Esophagus muscularis mucosa (tissue), 4 donors: ENCODE data around the gene ZSWIM6. TPM values are rescaled to one million over a fixed set of nuclear protein-coding genes. Genes with fewer than 3 reads are reported as not detected.

Experiments
- DNase-seq: peaks from one replicate; pipeline ENCODE4 v3.0.0-alpha.2; 2017; ENCODE audit errors: extremely low spot score
- H3K27ac ChIP-seq, 4 donors: fragments of 200-600 bp; sonication (generic); replicated peaks in 1 of 4; 1 replicate in 3 of 4; 2 replicates in 1 of 4; pipeline ENCODE4 v1.5.1; 2016 to 2019; ENCODE audit warnings: mild to moderate bottlenecking in 1 of 4
- H3K27me3 ChIP-seq, 4 donors: fragments of 200-600 bp; sonication (generic); one replicate each; pipeline versions ENCODE4 v1.5.1 to v1.6.0; 2016 to 2019
- H3K36me3 ChIP-seq, 4 donors: fragments of 200-600 bp; sonication (generic); one replicate each; pipeline ENCODE4 v1.5.1; 2016 to 2019
- H3K4me1 ChIP-seq, 4 donors: fragments of 200-600 bp; sonication (generic); one replicate each; pipeline ENCODE4 v1.5.1; 2016 to 2019
- H3K4me3 ChIP-seq, 4 donors: fragments of 200-600 bp; sonication (generic); 1 replicate in 2 of 4; 2 replicates in 2 of 4; pipeline ENCODE4 v1.5.1; 2016 to 2019; ENCODE audit warnings: mild to moderate bottlenecking in 4 of 4, moderate library complexity in 1 of 4
- H3K9me3 ChIP-seq, 4 donors: fragments of 200-600 bp; sonication (generic); 1 replicate in 3 of 4; 2 replicates in 1 of 4; pipeline ENCODE4 v1.5.1; 2016 to 2019
- CTCF ChIP-seq, 3 experiments: fragments of 200-600 bp in 2 of 3; fragments of 450-650 bp in 1 of 3; sonication (generic) in 2 of 3; IDR thresholded peaks; one replicate each; pipeline ENCODE4 v1.5.1; 2017 to 2019; ENCODE audit warnings: antibody characterized with exemption in 3 of 3, mild to moderate bottlenecking in 2 of 3, moderate library complexity in 1 of 3
- EP300 ChIP-seq: sonication (generic); formaldehyde crosslinking; IDR thresholded peaks from one replicate; pipeline ENCODE4 v1.6.1; 2017; ENCODE audit warnings: antibody characterized with exemption
- POLR2A ChIP-seq: fragments of 450-650 bp; IDR thresholded peaks from one replicate; pipeline ENCODE4 v1.6.1; 2017; ENCODE audit warnings: antibody characterized with exemption, moderate library complexity, mild to moderate bottlenecking, low read depth
- POLR2AphosphoS5 ChIP-seq, 2 donors: sonication (generic); formaldehyde crosslinking; IDR thresholded peaks; one replicate each; pipeline ENCODE4 v1.6.1; 2017; ENCODE audit warnings: antibody characterized with exemption in 2 of 2
- WGBS: methylation state at CpG from one replicate; pipeline ENCODE4 v1.1.5; 2018; 5-methylcytosine and 5-hydroxymethylcytosine counted together
- intact Hi-C: fragments of 100-400 bp; cut with DNase I; formaldehyde crosslinking; loops from one replicate; pipeline ENCODE4 v1.15.1; 2023
- total RNA-seq, 4 donors: library from RNA; depleted of rRNA; stranded (reverse); fragments of >200 nt; gene quantifications; one replicate each; pipeline versions ENCODE4 v1.1.0 to v1.2.1, GENCODE V29; 2016

The ZSWIM6 gene
- total RNA-seq, 4 donors from 2014 or later, result 10.2 to 16.4 (median 12.5) TPM

DNA sequence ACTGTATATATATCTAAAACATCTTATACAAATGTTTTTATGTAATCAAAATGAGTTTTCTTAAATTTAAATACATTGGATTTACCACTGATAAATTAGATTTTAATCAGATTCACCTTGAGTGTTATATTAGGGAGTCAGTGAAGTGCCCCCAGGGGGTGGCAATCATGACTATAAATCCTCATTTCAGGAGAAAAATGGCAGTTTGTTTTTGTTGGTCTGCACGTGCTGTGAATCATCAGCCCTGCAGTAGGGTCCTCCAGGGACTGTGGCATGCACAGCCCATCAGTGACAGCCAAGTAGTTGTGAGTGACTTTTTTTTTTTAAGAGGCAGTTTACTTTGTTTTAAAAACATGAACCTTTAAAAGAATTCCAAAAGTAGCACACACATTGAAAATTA lies 65.2 kb downstream of the ZSWIM6 start:
- Histone ChIP-seq H3K27me3 (no peaks in the 10 kb centered on the region), H3K27ac (no peak overlapping the region), H3K9me3 (no peaks in the 10 kb centered on the region), H3K4me3 (no peak overlapping the region), H3K36me3 (no peaks in the 10 kb centered on the region), H3K4me1 (peaks cover 7 to 46% (median 31%) of the 10 kb centered on the region in 4 donors)
- WGBS, result 21% methylated on average over 1 of the region's 1 CpG
- intact Hi-C loops, result no loop called here
- no peak for DNase-seq
- TF ChIP-seq POLR2A (no peak), CTCF (IDR thresholded peaks at IDR 0.05) (no peak), POLR2AphosphoS5 (IDR thresholded peaks at IDR 0.05) (no peak), EP300 (no peak)

DNA sequence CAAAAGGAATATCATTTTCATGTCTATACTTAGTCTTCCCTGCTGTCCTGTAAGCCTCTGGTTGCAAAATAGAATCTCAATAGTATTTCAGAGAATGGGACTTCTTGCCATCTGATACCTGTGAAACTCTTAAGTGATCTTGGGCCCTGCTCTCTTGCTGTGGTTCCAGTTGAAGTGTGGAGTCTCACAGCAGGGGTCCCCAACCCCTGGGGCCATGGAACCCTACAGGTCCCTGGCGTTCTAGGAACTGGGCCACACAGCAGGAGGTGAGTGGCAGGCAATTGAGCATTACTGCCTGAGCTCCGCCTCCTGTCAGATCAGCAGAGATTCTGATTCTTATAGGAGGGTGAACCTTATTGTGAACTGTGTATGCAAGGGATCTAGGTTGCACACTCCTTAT lies 65.9 kb downstream of the ZSWIM6 start:
- H3K4me1 ChIP-seq, result peaks cover 14 to 53% (median 37%) of the 10 kb centered on the region in 4 donors

DNA sequence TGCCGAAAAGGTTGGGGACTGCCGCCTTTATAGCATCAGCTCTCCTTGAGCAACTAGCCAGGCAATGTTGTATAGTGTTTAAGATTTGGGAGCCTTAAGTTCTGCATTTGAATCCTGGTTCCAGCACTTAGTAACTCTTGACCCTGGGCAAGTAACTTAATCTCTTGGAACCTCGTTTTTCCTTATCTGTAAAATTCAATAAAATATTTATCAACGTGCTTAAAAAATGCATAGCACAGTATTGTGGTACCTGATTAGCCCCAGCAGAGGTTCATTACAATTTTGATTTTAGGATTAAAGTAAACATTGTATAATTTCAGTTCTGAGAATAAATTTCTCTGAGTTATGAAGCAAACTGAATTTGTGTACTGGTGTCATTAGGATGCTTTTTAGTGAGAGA lies 66.4 kb downstream of the ZSWIM6 start:
- Histone ChIP-seq H3K4me3 (no peak overlapping the region), H3K4me1 (peaks cover 19 to 58% (median 42%) of the 10 kb centered on the region in 4 donors), H3K9me3 (no peaks in the 10 kb centered on the region), H3K27me3 (no peaks in the 10 kb centered on the region), H3K27ac (no peak overlapping the region), H3K36me3 (no peaks in the 10 kb centered on the region)
- 87% methylated on average over 4 of the region's 4 CpGs for WGBS
- no peak for TF ChIP-seq EP300
- no peak for TF ChIP-seq CTCF (IDR thresholded peaks at IDR 0.05)
- TF ChIP-seq POLR2A, result no peak
- TF ChIP-seq POLR2AphosphoS5 (IDR thresholded peaks at IDR 0.05), result no peak
- intact Hi-C loops, result no loop called here
- DNase-seq, result no peak

More for the DNA sequence above, 65.9 kb downstream of the ZSWIM6 start:
- no peak for TF ChIP-seq CTCF (IDR thresholded peaks at IDR 0.05)
- no peak for TF ChIP-seq POLR2AphosphoS5 (IDR thresholded peaks at IDR 0.05)
- no peak for TF ChIP-seq POLR2A
- TF ChIP-seq EP300, result no peak
- intact Hi-C loops, result no loop called here
- H3K4me3 ChIP-seq, result no peak overlapping the region
- no peaks in the 10 kb centered on the region for H3K27me3 ChIP-seq
- H3K27ac ChIP-seq, result no peak overlapping the region
- DNase-seq, result no peak
- 83% methylated on average over 1 of the region's 2 CpGs for WGBS
- H3K36me3 ChIP-seq, result no peaks in the 10 kb centered on the region
- no peaks in the 10 kb centered on the region for H3K9me3 ChIP-seq

GRCh38 chr5:61399679-61400078 lies 67.6 kb downstream of the ZSWIM6 start:
- intact Hi-C loops, result no loop called here
- Histone ChIP-seq H3K4me1 (peaks cover 21 to 54% (median 45%) of the 10 kb centered on the region in 4 donors), H3K4me3 (no peak overlapping the region), H3K27ac (no peak overlapping the region), H3K27me3 (no peaks in the 10 kb centered on the region), H3K9me3 (no peaks in the 10 kb centered on the region), H3K36me3 (no peaks in the 10 kb centered on the region)
- 86% methylated on average over 5 of the region's 5 CpGs for WGBS
- DNase-seq, result no peak
- TF ChIP-seq EP300, result no peak
- TF ChIP-seq POLR2A, result no peak
- no peak for TF ChIP-seq POLR2AphosphoS5 (IDR thresholded peaks at IDR 0.05)
- no peak for TF ChIP-seq CTCF (IDR thresholded peaks at IDR 0.05)

GRCh38 chr5:61401726-61402125 lies 69.7 kb downstream of the ZSWIM6 start:
- Histone ChIP-seq H3K27ac (no peak overlapping the region), H3K9me3 (no peaks in the 10 kb centered on the region), H3K27me3 (no peaks in the 10 kb centered on the region), H3K36me3 (no peaks in the 10 kb centered on the region), H3K4me3 (no peak overlapping the region), H3K4me1 (peaks cover 21 to 59% (median 46%) of the 10 kb centered on the region in 4 donors)
- TF ChIP-seq POLR2A, result no peak
- no peak for TF ChIP-seq CTCF (IDR thresholded peaks at IDR 0.05)
- no peak for TF ChIP-seq POLR2AphosphoS5 (IDR thresholded peaks at IDR 0.05)
- no peak for TF ChIP-seq EP300
- no peak for DNase-seq
- intact Hi-C loops, result no loop called here
